ENCODE results near the gene LAMP2. TPM values are rescaled to one million over a fixed set of nuclear protein-coding genes. Genes with fewer than 3 reads are reported as not detected.

The LAMP2 gene
- total and polyA plus RNA-seq, 2 donors from 2014 or later: 91.2 to 145 TPM

DNA sequence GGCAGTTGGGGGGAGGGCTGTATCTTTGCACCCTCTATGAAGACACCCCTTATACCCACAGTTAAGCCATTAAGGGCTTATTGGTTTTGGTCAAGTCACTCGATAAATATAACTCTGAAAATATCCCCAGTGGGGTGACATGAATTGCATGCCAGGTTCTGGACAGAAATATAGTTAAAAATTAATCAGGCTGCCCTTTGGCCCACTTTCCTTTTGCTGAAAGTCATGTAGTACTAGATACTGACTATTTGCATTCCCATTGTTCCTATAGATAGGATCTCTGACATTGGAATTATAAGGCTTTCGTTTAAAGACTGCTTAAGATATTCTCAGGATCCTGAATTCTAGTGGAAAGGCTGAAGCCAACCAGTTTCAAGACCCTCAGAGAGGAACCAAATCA lies 43.5 kb upstream of the LAMP2 start:
- FAIRE-seq: peak; percentile 17
- DNase-seq: peak in 1 of 5 donors; percentile 5
- no peak overlapping the region for H3K9ac ChIP-seq (ENCODE audit: low read length in 3 of 3)
- H3K27me3 ChIP-seq (ENCODE audit: control insufficient read depth, insufficient read depth, low read length): no peaks in the 10 kb centered on the region
- H3K9me3 ChIP-seq (ENCODE audit: control insufficient read depth in 2 of 3, insufficient read depth in 1 of 3, low read length in 3 of 3): no peaks in the 10 kb centered on the region
- intact Hi-C loops (cut with DNase I): no loop called here
- TF ChIP-seq, protein P1, sequence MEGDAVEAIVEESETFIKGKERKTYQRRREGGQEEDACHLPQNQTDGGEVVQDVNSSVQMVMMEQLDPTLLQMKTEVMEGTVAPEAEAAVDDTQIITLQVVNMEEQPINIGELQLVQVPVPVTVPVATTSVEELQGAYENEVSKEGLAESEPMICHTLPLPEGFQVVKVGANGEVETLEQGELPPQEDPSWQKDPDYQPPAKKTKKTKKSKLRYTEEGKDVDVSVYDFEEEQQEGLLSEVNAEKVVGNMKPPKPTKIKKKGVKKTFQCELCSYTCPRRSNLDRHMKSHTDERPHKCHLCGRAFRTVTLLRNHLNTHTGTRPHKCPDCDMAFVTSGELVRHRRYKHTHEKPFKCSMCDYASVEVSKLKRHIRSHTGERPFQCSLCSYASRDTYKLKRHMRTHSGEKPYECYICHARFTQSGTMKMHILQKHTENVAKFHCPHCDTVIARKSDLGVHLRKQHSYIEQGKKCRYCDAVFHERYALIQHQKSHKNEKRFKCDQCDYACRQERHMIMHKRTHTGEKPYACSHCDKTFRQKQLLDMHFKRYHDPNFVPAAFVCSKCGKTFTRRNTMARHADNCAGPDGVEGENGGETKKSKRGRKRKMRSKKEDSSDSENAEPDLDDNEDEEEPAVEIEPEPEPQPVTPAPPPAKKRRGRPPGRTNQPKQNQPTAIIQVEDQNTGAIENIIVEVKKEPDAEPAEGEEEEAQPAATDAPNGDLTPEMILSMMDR (IDR thresholded peaks at IDR 0.05; ENCODE audit: borderline replicate concordance, extremely low read depth, insufficient read depth): no peak
- H3K27ac ChIP-seq (ENCODE audit: low read depth in 2 of 2, low read length in 2 of 2): peak overlapping the region in 1 of 2 donors; percentile 17
- H3K4me3 ChIP-seq (ENCODE audit: low read length in 3 of 3): no peak overlapping the region
- H3K4me1 ChIP-seq (ENCODE audit: control insufficient read depth in 2 of 3, insufficient read depth in 2 of 3, low read depth in 1 of 3, low read length in 3 of 3): peaks cover 0 to 7% (median 0%) of the 10 kb centered on the region in 3 donors
- no peaks in the 10 kb centered on the region for H3K36me3 ChIP-seq (ENCODE audit: control insufficient read depth in 2 of 3, insufficient read depth in 3 of 3, low read length in 3 of 3)

DNA sequence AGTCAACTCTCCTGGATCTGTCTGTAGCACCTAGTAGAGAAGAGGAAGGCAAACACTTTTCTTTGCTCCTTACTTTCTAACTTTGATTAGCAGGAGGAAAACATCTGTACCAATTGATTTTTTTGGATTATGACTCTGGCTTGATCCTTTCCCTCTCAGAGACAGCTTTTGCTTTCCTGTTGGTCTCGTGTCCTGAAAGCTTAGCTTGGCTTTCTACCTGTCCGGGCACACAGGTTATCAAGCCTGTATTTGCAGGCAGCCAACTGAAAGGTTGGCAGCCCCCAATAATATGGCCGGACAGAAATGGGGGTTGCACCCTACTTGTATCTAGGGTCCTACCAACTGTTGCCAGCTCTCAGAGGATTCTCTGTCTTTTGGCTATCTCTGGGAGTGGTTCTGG lies 43.1 kb upstream of the LAMP2 start:
- Histone ChIP-seq H3K9me3 (ENCODE audit: control insufficient read depth in 2 of 3, insufficient read depth in 1 of 3, low read length in 3 of 3) (no peaks in the 10 kb centered on the region), H3K4me3 (ENCODE audit: low read length in 3 of 3) (no peak overlapping the region), H3K27ac (ENCODE audit: low read depth in 2 of 2, low read length in 2 of 2) (no peak overlapping the region), H3K27me3 (ENCODE audit: control insufficient read depth, insufficient read depth, low read length) (no peaks in the 10 kb centered on the region), H3K9ac (ENCODE audit: low read length in 3 of 3) (no peak overlapping the region), H3K4me1 (ENCODE audit: control insufficient read depth in 2 of 3, insufficient read depth in 2 of 3, low read depth in 1 of 3, low read length in 3 of 3) (peaks cover 0 to 7% (median 0%) of the 10 kb centered on the region in 3 donors), H3K36me3 (ENCODE audit: control insufficient read depth in 2 of 3, insufficient read depth in 3 of 3, low read length in 3 of 3) (no peaks in the 10 kb centered on the region)
- DNase-seq: no peak
- FAIRE-seq: no peak
- intact Hi-C loops (cut with DNase I): no loop called here
- TF ChIP-seq, protein P1 (IDR thresholded peaks at IDR 0.05; ENCODE audit: borderline replicate concordance, extremely low read depth, insufficient read depth): no peak

DNA sequence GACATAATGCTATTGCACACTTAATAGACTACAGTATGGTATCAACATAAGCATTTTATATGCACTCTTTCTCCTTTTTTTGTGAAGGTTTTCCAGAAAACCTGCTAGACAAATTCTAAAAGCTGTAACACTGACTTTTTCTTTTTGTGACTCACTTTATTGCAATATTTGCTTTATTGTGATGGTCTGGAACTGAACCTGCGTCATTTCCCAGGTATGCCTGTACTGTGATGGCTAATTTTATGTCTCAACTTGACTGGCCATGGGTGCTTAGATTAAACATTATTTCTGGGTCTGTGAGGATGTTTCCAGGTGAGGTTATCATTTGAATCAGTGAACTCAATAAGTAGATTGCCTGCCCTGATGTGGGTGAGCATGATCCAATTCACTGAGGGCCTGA lies 35.5 kb upstream of the LAMP2 start:
- Histone ChIP-seq H3K4me3 (ENCODE audit: low read length in 3 of 3) (no peak overlapping the region), H3K9me3 (ENCODE audit: control insufficient read depth in 2 of 3, insufficient read depth in 1 of 3, low read length in 3 of 3) (no peaks in the 10 kb centered on the region), H3K36me3 (ENCODE audit: control insufficient read depth in 2 of 3, insufficient read depth in 3 of 3, low read length in 3 of 3) (no peaks in the 10 kb centered on the region), H3K27me3 (ENCODE audit: control insufficient read depth, insufficient read depth, low read length) (no peaks in the 10 kb centered on the region), H3K4me1 (ENCODE audit: control insufficient read depth in 2 of 3, insufficient read depth in 2 of 3, low read depth in 1 of 3, low read length in 3 of 3) (no peaks in the 10 kb centered on the region), H3K27ac (ENCODE audit: low read depth in 2 of 2, low read length in 2 of 2) (no peak overlapping the region), H3K9ac (ENCODE audit: low read length in 3 of 3) (no peak overlapping the region)
- FAIRE-seq (no peak), DNase-seq (no peak)
- TF ChIP-seq, protein P1 (IDR thresholded peaks at IDR 0.05; ENCODE audit: borderline replicate concordance, extremely low read depth, insufficient read depth): no peak
- intact Hi-C loops (cut with DNase I): no loop called here

Measured in kidney (tissue), 14 donors.